ENCODE measurements around the gene TANGO6. TPM values are rescaled to one million over a fixed set of nuclear protein-coding genes. Genes with fewer than 3 reads are reported as not detected.

TANGO6 gene
- total and polyA plus RNA-seq, 2 of the 8 experiments (the other 6 are each of a cell fraction or from before 2014, with no cell fraction given) = 5.0 to 19.5 TPM

DNA sequence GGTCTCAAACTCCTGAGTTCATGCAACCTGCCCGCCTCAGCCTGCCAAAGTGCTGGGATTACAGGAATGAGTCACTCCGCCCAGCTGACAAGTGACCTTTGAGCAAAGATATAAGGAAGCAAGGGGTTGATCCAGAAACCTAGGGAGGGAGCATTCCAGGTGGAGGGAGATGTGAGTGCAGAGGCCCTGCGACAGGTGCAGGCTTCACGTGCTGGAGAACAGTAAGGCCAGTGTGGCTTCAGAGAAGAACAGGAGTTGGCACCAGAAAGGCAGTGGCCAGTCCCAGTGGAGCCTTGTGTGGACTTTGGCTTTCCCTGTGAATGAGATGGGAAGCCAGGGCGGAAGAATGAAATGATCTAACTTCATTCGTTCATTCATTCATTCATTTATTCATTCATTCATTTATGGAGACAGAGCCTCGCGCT lies 188.6 kb downstream of the TANGO6 start:
- TF ChIP-seq GABPA (IDR thresholded peaks at IDR 0.05; ENCODE audit: borderline replicate concordance, insufficient read depth, low read length) = no peak
- TF ChIP-seq KDM5A (IDR thresholded peaks at IDR 0.05; ENCODE audit: low read length) = no peak
- TF ChIP-seq SP4 (IDR thresholded peaks at IDR 0.05; ENCODE audit: low read length) = no peak
- no peak for TF ChIP-seq ZNF274 (IDR thresholded peaks at IDR 0.05; ENCODE audit: borderline replicate concordance, extremely low read depth, low read length)
- TF ChIP-seq POLR2AphosphoS5 (IDR thresholded peaks at IDR 0.05; ENCODE audit: low read depth, low read length) = no peak
- TF ChIP-seq CBX8 (IDR thresholded peaks at IDR 0.05; ENCODE audit: borderline replicate concordance, low read depth, low read length) = no peak
- Histone ChIP-seq H3K23me2 (ENCODE audit: low read depth, low read length) (no peaks in the 10 kb centered on the region), H3K4me1 (replicated peaks in 1 of 4; ENCODE audit: control insufficient read depth in 3 of 4, insufficient read depth in 4 of 4, low read length in 3 of 4) (no peaks in the 10 kb centered on the region), H2BK120ac (replicated peaks; ENCODE audit: low read depth, low read length) (no peak overlapping the region), H2BK15ac (ENCODE audit: low read length) (no peak overlapping the region), H4K20me1 (replicated peaks in 1 of 2; ENCODE audit: control insufficient read depth in 1 of 2, insufficient read depth in 2 of 2, low read length in 2 of 2) (no peaks in the 10 kb centered on the region), H3K9ac (replicated peaks in 1 of 4; ENCODE audit: extremely low read depth in 1 of 4, low read depth in 3 of 4, low read length in 3 of 4) (no peak overlapping the region), H3K56ac (replicated peaks; ENCODE audit: insufficient read length, low read depth, low read length) (no peak overlapping the region), H3K4me3 (ENCODE audit: extremely low read depth in 1 of 4, insufficient read depth in 2 of 4, low read depth in 3 of 4, low read length in 4 of 4) (no peak overlapping the region), H3K27me3 (replicated peaks in 1 of 4; ENCODE audit: control insufficient read depth in 3 of 4, extremely low read depth in 1 of 4, insufficient read depth in 3 of 4, low read length in 3 of 4) (no peaks in the 10 kb centered on the region), H3K36me3 (ENCODE audit: control insufficient read depth in 2 of 4, insufficient read depth in 4 of 4, low read length in 3 of 4) (no peaks in the 10 kb centered on the region), H4K8ac (ENCODE audit: extremely low read depth, insufficient read depth, low read length) (no peak overlapping the region), H3K14ac (ENCODE audit: insufficient read length) (no peak overlapping the region), H2BK20ac (ENCODE audit: low read length) (no peak overlapping the region), H3K79me1 (ENCODE audit: low read depth, low read length) (no peaks in the 10 kb centered on the region), H3K4ac (replicated peaks; ENCODE audit: insufficient read length, low read depth, low read length) (no peak overlapping the region), H3K18ac (ENCODE audit: extremely low read depth, low read length) (no peak overlapping the region), H4K91ac (replicated peaks; ENCODE audit: insufficient read length, low read length) (no peak overlapping the region), H2AFZ (ENCODE audit: low read length) (no peak overlapping the region), H3K4me2 (ENCODE audit: insufficient read depth in 1 of 2, low read depth in 2 of 2, low read length in 2 of 2) (no peak overlapping the region), H3K9me3 (ENCODE audit: insufficient read depth in 2 of 2, low read depth in 1 of 2, low read length in 1 of 2) (no peaks in the 10 kb centered on the region), H2BK12ac (ENCODE audit: low read depth, low read length) (no peak overlapping the region), H3K79me2 (ENCODE audit: control insufficient read depth in 1 of 2, insufficient read depth in 2 of 2, low read length in 2 of 2) (no peaks in the 10 kb centered on the region), H4K5ac (ENCODE audit: insufficient read length, low read depth, low read length) (no peak overlapping the region), H2BK5ac (ENCODE audit: low read depth, low read length) (no peak overlapping the region), H3K23ac (ENCODE audit: insufficient read length) (no peak overlapping the region), H2AK5ac (ENCODE audit: low read depth, low read length) (no peak overlapping the region; the same call in 1 of the 2 replicates), H3K27ac (ENCODE audit: low read depth, low read length) (no peak overlapping the region)
- FAIRE-seq (no peak), DNase-seq (ENCODE audit: low read depth in 1 of 2, low spot score in 2 of 2) (no peak)
- ChIA-PET CTCF (ENCODE audit: partially characterized antibody) (interaction anchor here (1.1 to 2.4 kb wide), 2 partner anchors 38 to 76 kb away, joined by 3 to 6 read pairs; no protein-coding TSS in a partner anchor), POLR2A (ENCODE audit: partially characterized antibody) (no interaction called here)
- 88% methylated on average over 8 of the region's 8 CpGs; no CpG with 5 or more reads in 1 of the 2 experiments for WGBS, 2 experiments (ENCODE audit: extremely low coverage in 1 of 2, insufficient coverage in 1 of 2, insufficient read length in 1 of 2, insufficient replicate concordance in 2 of 2, low coverage in 1 of 2, low lambda C conversion rate in 2 of 2, missing lambda C conversion rate in 1 of 2)
